ENCODE results near the gene BBS9.

Gene BBS9

GRCh38 chr7:33632840-33633525, 503.6 kb downstream of the BBS9 start:
- no peaks in the 10 kb centered on the region for H3K4me1 ChIP-seq (ENCODE audit: control insufficient read depth in 1 of 2, insufficient read depth in 1 of 2, low read depth in 1 of 2, low read length in 1 of 2)

DNA sequence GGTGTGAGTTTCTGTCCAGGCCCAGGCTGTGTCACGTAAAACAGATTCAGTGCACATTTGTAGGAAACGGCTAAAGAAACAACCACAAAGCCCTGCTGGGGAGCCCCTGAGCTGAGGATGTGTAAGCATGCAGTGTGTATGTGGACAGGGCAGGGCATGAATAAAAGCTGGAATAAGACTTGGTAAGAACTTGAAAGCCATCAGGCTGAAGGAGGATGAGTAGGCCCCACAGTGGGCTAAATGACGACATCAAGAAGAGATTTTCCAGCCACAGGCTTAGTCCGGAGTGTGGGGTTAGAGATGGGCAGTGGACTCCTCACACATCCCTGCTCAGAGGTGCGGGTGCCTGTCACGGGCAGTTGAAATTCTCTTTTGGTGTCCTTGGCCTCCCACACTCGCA, 505.2 kb downstream of the BBS9 start:
- H3K27ac ChIP-seq = no peak overlapping the region
- H3K4me3 ChIP-seq (ENCODE audit: low read depth in 1 of 2, low read length in 1 of 2) = no peak overlapping the region
- no peaks in the 10 kb centered on the region for H3K36me3 ChIP-seq
- no peak for TF ChIP-seq CTCF (IDR thresholded peaks at IDR 0.05)
- H3K4me1 ChIP-seq (ENCODE audit: control insufficient read depth in 1 of 2, insufficient read depth in 1 of 2, low read depth in 1 of 2, low read length in 1 of 2) = peaks cover 0 to 3% of the 10 kb centered on the region in 2 experiments
- no peaks in the 10 kb centered on the region for H3K27me3 ChIP-seq
- no peaks in the 10 kb centered on the region for H3K9me3 ChIP-seq

More at GRCh38 chr7:33632840-33633525, 503.6 kb downstream of the BBS9 start:
- Histone ChIP-seq H3K9me3 (no peaks in the 10 kb centered on the region), H3K36me3 (no peaks in the 10 kb centered on the region), H3K27ac (no peak overlapping the region), H3K27me3 (no peaks in the 10 kb centered on the region), H3K4me3 (ENCODE audit: low read depth in 1 of 2, low read length in 1 of 2) (no peak overlapping the region)
- TF ChIP-seq CTCF (IDR thresholded peaks at IDR 0.05) = no peak

GRCh38 chr7:33636359-33636758, 507.0 kb downstream of the BBS9 start:
- TF ChIP-seq CTCF (IDR thresholded peaks at IDR 0.05) = no peak
- Histone ChIP-seq H3K27ac (no peak overlapping the region), H3K4me3 (ENCODE audit: low read depth in 1 of 2, low read length in 1 of 2) (no peak overlapping the region), H3K4me1 (ENCODE audit: control insufficient read depth in 1 of 2, insufficient read depth in 1 of 2, low read depth in 1 of 2, low read length in 1 of 2) (peaks cover 0 to 5% of the 10 kb centered on the region in 2 experiments), H3K9me3 (no peaks in the 10 kb centered on the region), H3K27me3 (no peaks in the 10 kb centered on the region), H3K36me3 (no peaks in the 10 kb centered on the region)

DNA sequence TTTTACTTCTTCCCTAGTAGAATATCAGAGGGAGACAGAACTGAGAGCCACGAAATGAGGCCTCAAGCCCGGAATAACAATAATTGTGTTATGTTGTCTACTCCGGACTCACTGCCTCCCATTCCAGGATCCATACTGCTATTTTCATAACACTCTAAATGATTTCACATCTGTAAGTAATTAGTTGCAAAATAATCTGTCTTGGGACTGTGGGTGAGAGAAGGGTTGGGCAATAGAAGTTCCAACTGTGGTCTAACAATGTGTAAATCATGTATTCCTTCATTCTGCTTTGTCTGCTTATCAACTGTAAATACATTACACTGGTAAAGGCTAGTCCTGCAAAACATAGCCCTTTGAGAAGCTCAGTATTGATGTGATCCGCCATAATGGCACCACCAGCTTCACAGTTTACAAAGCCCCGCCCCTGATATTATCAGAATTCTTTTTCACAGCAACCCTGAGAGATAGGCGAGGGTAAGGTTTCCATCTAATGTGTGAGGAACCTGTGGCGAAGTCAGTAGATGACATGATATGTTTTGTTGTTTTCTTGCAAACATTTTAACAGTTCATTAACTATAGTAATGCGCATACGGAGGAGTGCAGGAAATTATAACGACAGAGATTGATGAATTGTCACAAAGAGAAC, 510.3 kb downstream of the BBS9 start:
- no peaks in the 10 kb centered on the region for H3K27me3 ChIP-seq
- no peaks in the 10 kb centered on the region for H3K9me3 ChIP-seq
- H3K4me3 ChIP-seq (ENCODE audit: low read depth in 1 of 2, low read length in 1 of 2) = no peak overlapping the region
- no peaks in the 10 kb centered on the region for H3K36me3 ChIP-seq
- H3K4me1 ChIP-seq (ENCODE audit: control insufficient read depth in 1 of 2, insufficient read depth in 1 of 2, low read depth in 1 of 2, low read length in 1 of 2) = peaks cover 0 to 5% of the 10 kb centered on the region in 2 experiments
- H3K27ac ChIP-seq = no peak overlapping the region
- no peak for TF ChIP-seq CTCF (IDR thresholded peaks at IDR 0.05)

DNA sequence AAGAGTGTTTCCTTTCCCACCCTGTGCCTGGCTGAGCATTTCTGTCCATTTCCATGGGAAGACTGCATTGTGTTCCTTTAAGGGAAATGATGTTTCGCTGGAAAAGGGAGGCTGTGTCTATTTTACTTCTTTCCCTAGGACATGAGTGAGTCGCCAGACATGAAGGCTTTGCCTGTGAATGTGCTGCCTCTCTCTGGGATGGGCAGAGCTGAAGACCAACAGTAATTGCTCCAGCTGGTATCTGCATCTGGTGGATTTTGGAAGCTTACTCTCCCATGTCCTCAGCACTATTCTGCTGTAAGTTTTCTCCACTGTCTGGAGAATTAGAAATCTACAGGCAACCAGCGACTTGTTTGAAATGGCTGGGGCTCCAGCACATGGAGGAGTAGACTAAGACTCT, 511.4 kb downstream of the BBS9 start:
- Histone ChIP-seq H3K4me3 (ENCODE audit: low read depth in 1 of 2, low read length in 1 of 2) (no peak overlapping the region), H3K36me3 (no peaks in the 10 kb centered on the region), H3K9me3 (no peaks in the 10 kb centered on the region), H3K4me1 (ENCODE audit: control insufficient read depth in 1 of 2, insufficient read depth in 1 of 2, low read depth in 1 of 2, low read length in 1 of 2) (peaks cover 0 to 5% of the 10 kb centered on the region in 2 experiments), H3K27ac (no peak overlapping the region), H3K27me3 (no peaks in the 10 kb centered on the region)
- no peak for TF ChIP-seq CTCF (IDR thresholded peaks at IDR 0.05)
